A549 (cell line): ENCODE measurements around the gene ZMYND12. TPM values are rescaled to one million over a fixed set of nuclear protein-coding genes. Genes with fewer than 3 reads are reported as not detected.

ENCODE experiments used
- ATAC-seq, 2 experiments: fragments of 200-7000 bp in 1 of 2; fragments of >200 bp in 1 of 2; cut with Nextera tagmentation in 1 of 2; cut with Tn5 transposase in 1 of 2; 3 replicates each; pipeline versions ENCODE4 v1.8.0 to v1.9.1; 2018 to 2020; ENCODE audit warnings: mild to moderate bottlenecking in 1 of 2, moderate library complexity in 1 of 2
- CTCF ChIA-PET: fragments of 300-600 bp; sonication (Branson Sonifier 250); formaldehyde crosslinking; extraction: SDS; loops from one replicate; lab custom pipeline; 2021; ENCODE audit warnings: antibody characterized with exemption, inconsistent platforms; lab: Yijun Ruan, JAX
- POLR2A ChIA-PET: fragments of 350-600 bp; formaldehyde crosslinking; extraction: SDS; loops from one replicate; lab custom pipeline; 2021; ENCODE audit warnings: antibody characterized with exemption, inconsistent platforms; lab: Yijun Ruan, JAX
- DNase-seq, 2 experiments: peaks; one replicate each; pipeline versions ENCODE4 v3.0.0 to v3.0.0-alpha.2; 2011 to 2016; ENCODE audit warnings: low read depth in 1 of 2, low spot score in 1 of 2
- FAIRE-seq: peaks from 2 replicates; lab custom pipeline; 2011; peaks lifted over from hg19 to GRCh38; lab: Jason Lieb, UNC
- H3K27ac ChIP-seq, 2 experiments: fragments of >200 bp; sonication (Bioruptor Twin); formaldehyde crosslinking; 3 replicates each; pipeline ENCODE4 v1.5.1; 2016 to 2017
- H3K4me1 ChIP-seq: fragments of >200 bp; sonication (Bioruptor Twin); formaldehyde crosslinking; 3 replicates; pipeline ENCODE4 v1.6.1; 2016
- H3K4me2 ChIP-seq: fragments of >200 bp; sonication (Bioruptor Twin); formaldehyde crosslinking; 3 replicates; pipeline ENCODE4 v1.6.1; 2016
- H3K4me3 ChIP-seq: fragments of >200 bp; sonication (Bioruptor Twin); formaldehyde crosslinking; 3 replicates; pipeline ENCODE4 v1.5.1; 2016
- H3K9me3 ChIP-seq: fragments of >200 bp; sonication (Bioruptor Twin); formaldehyde crosslinking; 3 replicates; pipeline ENCODE4 v1.6.1; 2016
- ATOH8 ChIP-seq: fragments of 250-450 bp; sonication (Bioruptor Pico); IDR thresholded peaks from 2 replicates; pipeline ENCODE4 v1.5.0; 2020; ENCODE audit warnings: low read depth, mild to moderate bottlenecking, moderate library complexity
- BCL3 ChIP-seq: fragments of >200 bp; sonication (Bioruptor Twin); formaldehyde crosslinking; IDR thresholded peaks from 3 replicates; pipeline ENCODE4 v1.6.1; 2016
- BHLHE40 ChIP-seq: IDR thresholded peaks from 2 replicates; pipeline ENCODE4 v1.6.1; 2012; ENCODE audit warnings: low read depth, low read length, inconsistent platforms
- CBX8 ChIP-seq: fragments of 200-600 bp; sonication (generic); IDR thresholded peaks from 2 replicates; pipeline ENCODE4 v1.6.1; 2016
- CEBPB ChIP-seq, 2 experiments: fragments of >200 bp in 1 of 2; sonication (Bioruptor Twin) in 1 of 2; formaldehyde crosslinking in 1 of 2; IDR thresholded peaks; 2 replicates each; pipeline ENCODE4 v1.6.1; 2012 to 2016
- CHD2 ChIP-seq: fragments of 150-350 bp; IDR thresholded peaks from 2 replicates; pipeline ENCODE4 v1.6.1; 2014; ENCODE audit warnings: low read length; ENCODE audit not compliant: partially characterized antibody
- CHD4 ChIP-seq: fragments of 200-600 bp; sonication (generic); IDR thresholded peaks from 2 replicates; pipeline ENCODE4 v1.6.1; 2016; ENCODE audit warnings: antibody characterized with exemption, mild to moderate bottlenecking, borderline replicate concordance
- ELK1 ChIP-seq: fragments of 150-350 bp; IDR thresholded peaks from 2 replicates; pipeline ENCODE4 v1.6.1; 2014; ENCODE audit warnings: low read depth, mild to moderate bottlenecking, low read length
- EP300 ChIP-seq, 2 experiments: fragments of >200 bp; sonication (Bioruptor Twin); formaldehyde crosslinking; IDR thresholded peaks; 2 replicates in 1 of 2; 3 replicates in 1 of 2; pipeline ENCODE4 v1.6.1; 2016 to 2017
- ESRRA ChIP-seq: fragments of 150-350 bp; IDR thresholded peaks from 2 replicates; pipeline ENCODE4 v1.6.1; 2014; ENCODE audit warnings: mild to moderate bottlenecking, low read length, borderline replicate concordance
- FOXS1 ChIP-seq: fragments of 250-450 bp; sonication (Bioruptor Pico); IDR thresholded peaks from 2 replicates; pipeline ENCODE4 v1.5.0; 2020; ENCODE audit warnings: mild to moderate bottlenecking, moderate library complexity
- GATA3 ChIP-seq: IDR thresholded peaks from 2 replicates; pipeline ENCODE4 v1.6.1; 2012; ENCODE audit warnings: borderline replicate concordance
- HDAC2 ChIP-seq: fragments of 200-600 bp; sonication (generic); IDR thresholded peaks from 2 replicates; pipeline ENCODE4 v1.6.1; 2016
- HES2 ChIP-seq: fragments of >200 bp; sonication (Bioruptor Twin); formaldehyde crosslinking; IDR thresholded peaks from 2 replicates; pipeline ENCODE4 v1.6.1; 2016
- HMGXB4 ChIP-seq: fragments of 250-450 bp; sonication (Bioruptor Pico); IDR thresholded peaks from 2 replicates; pipeline ENCODE4 v1.5.0; 2021; ENCODE audit warnings: mild to moderate bottlenecking, moderate library complexity, borderline replicate concordance
- HOXA7 ChIP-seq: fragments of 250-450 bp; sonication (Bioruptor Pico); IDR thresholded peaks from 2 replicates; pipeline ENCODE4 v1.5.0; 2020; ENCODE audit warnings: mild to moderate bottlenecking, moderate library complexity
- HOXB13 ChIP-seq: fragments of 250-450 bp; sonication (Bioruptor Pico); IDR thresholded peaks from 2 replicates; pipeline ENCODE4 v1.5.0; 2020; ENCODE audit warnings: low read depth, mild to moderate bottlenecking, moderate library complexity
- HOXB5 ChIP-seq: fragments of 250-450 bp; sonication (Bioruptor Pico); IDR thresholded peaks from 2 replicates; pipeline ENCODE4 v1.5.0; 2020; ENCODE audit warnings: mild to moderate bottlenecking, moderate library complexity
- JUN ChIP-seq, 2 experiments: fragments of >200 bp; sonication (Bioruptor Twin); formaldehyde crosslinking; IDR thresholded peaks; 2 replicates in 1 of 2; 3 replicates in 1 of 2; pipeline ENCODE4 v1.6.1; 2016 to 2017
- JUNB ChIP-seq: fragments of >200 bp; sonication (Bioruptor Twin); formaldehyde crosslinking; IDR thresholded peaks from 2 replicates; pipeline ENCODE4 v1.6.1; 2016
- KDM5A ChIP-seq: fragments of 200-600 bp; sonication (generic); IDR thresholded peaks from 2 replicates; pipeline ENCODE4 v1.6.1; 2016; ENCODE audit warnings: antibody characterized with exemption, mild to moderate bottlenecking
- MAFK ChIP-seq: fragments of 450-650 bp; IDR thresholded peaks from 2 replicates; pipeline ENCODE4 v1.6.1; 2014; ENCODE audit not compliant: partially characterized antibody
- MAX ChIP-seq: IDR thresholded peaks from 2 replicates; pipeline ENCODE4 v1.6.1; 2012
- MAZ ChIP-seq: fragments of 150-350 bp; IDR thresholded peaks from 2 replicates; pipeline ENCODE4 v1.6.1; 2014; ENCODE audit warnings: antibody characterized with exemption, low read depth, low read length, borderline replicate concordance
- MYC ChIP-seq: IDR thresholded peaks from 2 replicates; pipeline ENCODE4 v1.6.1; 2012; ENCODE audit warnings: mild to moderate bottlenecking, inconsistent platforms, low read length, improper control_type of control experiment, borderline replicate concordance
- NFE2L2 ChIP-seq: fragments of 150-350 bp; conservative IDR thresholded peaks from 2 replicates; pipeline ENCODE4 v1.6.1; 2014; ENCODE audit warnings: low read length
- NR3C1 ChIP-seq: fragments of >200 bp; sonication (Bioruptor Twin); formaldehyde crosslinking; IDR thresholded peaks from 3 replicates; pipeline ENCODE4 v1.6.1; 2017
- PBX3 ChIP-seq: IDR thresholded peaks from 2 replicates; pipeline ENCODE4 v1.6.1; 2012
- PHF8 ChIP-seq: fragments of 200-600 bp; sonication (generic); IDR thresholded peaks from 2 replicates; pipeline ENCODE4 v1.6.1; 2016; ENCODE audit warnings: low read depth, mild to moderate bottlenecking, antibody characterized with exemption, moderate library complexity, borderline replicate concordance
- POLR2A ChIP-seq: IDR thresholded peaks from 2 replicates; pipeline ENCODE4 v1.6.1; 2012; ENCODE audit warnings: mild to moderate bottlenecking, low read length
- RARB ChIP-seq: fragments of 250-450 bp; sonication (Bioruptor Pico); IDR thresholded peaks from 2 replicates; pipeline ENCODE4 v1.8.0; 2021; ENCODE audit warnings: mild to moderate bottlenecking, moderate library complexity
- SMC3 ChIP-seq: fragments of >200 bp; sonication (Bioruptor Twin); formaldehyde crosslinking; IDR thresholded peaks from 3 replicates; pipeline ENCODE4 v1.6.1; 2018; ENCODE audit warnings: inconsistent platforms
- SREBF2 ChIP-seq: fragments of 450-650 bp; IDR thresholded peaks from 2 replicates; pipeline ENCODE4 v1.6.1; 2014; ENCODE audit warnings: mild to moderate bottlenecking, moderate library complexity
- USF2 ChIP-seq: fragments of 450-650 bp; IDR thresholded peaks from 2 replicates; pipeline ENCODE4 v1.6.1; 2014; ENCODE audit warnings: antibody characterized with exemption
- ZC3H11A ChIP-seq: fragments of 450-650 bp; IDR thresholded peaks from 2 replicates; pipeline ENCODE4 v1.6.1; 2014; ENCODE audit warnings: antibody characterized with exemption, mild to moderate bottlenecking
- WGBS: methylation state at CpG from one replicate; pipeline ENCODE4 v1.1.6; 2017; ENCODE audit errors: missing lambda C conversion rate; 5-methylcytosine and 5-hydroxymethylcytosine counted together
- polyA minus RNA-seq: library from RNA; depleted of rRNA, polyadenylated mRNA; stranded (reverse); fragments of >200 nt; gene quantifications from 2 replicates; pipeline ENCODE4 v1.2.3, GENCODE V29; 2011; rRNA and poly(A)+ RNA removed
- polyA plus RNA-seq, 4 experiments: library from polyadenylated mRNA; depleted of rRNA in 3 of 4; stranded (reverse); fragments of >200 nt; fragmentation: RNase III in 1 of 4; extraction: RNeasy Plus Mini Kit Qiagen cat#74134 plus additional on column Dnase treatment in 1 of 4; gene quantifications; 2 replicates in 3 of 4; 3 replicates in 1 of 4; pipeline ENCODE4 v1.2.3, GENCODE V29; 2011 to 2017

The ZMYND12 gene
- 0.90 and 0.91 TPM in 2 replicates for polyA plus RNA-seq (2011; rRNA removed)
- 0.11 and 0.25 TPM in 2 replicates for polyA plus RNA-seq (2012; cell fraction: cytosol; rRNA removed)
- polyA plus RNA-seq (2012; cell fraction: nucleus; rRNA removed) = 0.08 and 0.17 TPM in 2 replicates
- 0.37 to 0.57 TPM (median 0.47 TPM) in 3 replicates for polyA plus RNA-seq (2017; fragmentation: RNase III; extraction: RNeasy Plus Mini Kit Qiagen cat#74134 plus additional on column Dnase treatment)
- polyA minus RNA-seq = 0.88 and 1.5 TPM in 2 replicates

GRCh38 chr1:42456010-42456753 lies at the start of gene ZMYND12, which contains the start of gene PPCS:
Gene ZMYND12 (minus strand): TSS chr1:42456022. CDS start chr1:42455997, 25 bp downstream.
Gene PPCS (plus strand): TSS chr1:42456543. CDS start chr1:42456566, 23 bp downstream.
- POLR2A ChIA-PET = no interaction called here
- under 1% methylated on average over 17 of the region's 66 CpGs for WGBS
- TF ChIP-seq EP300 (IDR thresholded peaks at IDR 0.05) (no peak), KDM5A (no peak), MAZ (no peak), HDAC2 (no peak), MYC (no peak; the same call in 1 of the 2 replicates), HMGXB4 (CRISPR knock-in tag) (no peak), BHLHE40 (peak; percentile 27; the same call in 1 of the 2 replicates), HES2 (no peak), JUNB (no peak), HOXB5 (CRISPR knock-in tag) (no peak), ATOH8 (CRISPR knock-in tag) (no peak), PBX3 (no peak), SREBF2 (no peak), NFE2L2 (no peak), CHD2 (no peak), MAFK (no peak), POLR2A (peak; percentile 80), JUN (IDR thresholded peaks at IDR 0.05) (peak; percentile 41 to 68; a peak in 4 of 5 replicates), CEBPB (IDR thresholded peaks at IDR 0.05) (no peak), PHF8 (peak; percentile 84), FOXS1 (CRISPR knock-in tag) (no peak), RARB (CRISPR knock-in tag) (no peak), CBX8 (no peak), USF2 (peak; percentile 90), CHD4 (no peak), ELK1 (no peak), GATA3 (no peak), BCL3 (peak; percentile 68; the same call in 2 of the 3 replicates), MAX (no peak; the same call in 1 of the 2 replicates), HOXA7 (no peak), NR3C1 (no peak), SMC3 (no peak), HOXB13 (CRISPR knock-in tag) (no peak), ZC3H11A (no peak), ESRRA (no peak)

More at GRCh38 chr1:42456010-42456753, at the start of gene ZMYND12, which contains the start of gene PPCS:
- FAIRE-seq = no peak
- Histone ChIP-seq H3K27ac (peak within 1 kb of the TSS; percentile 94 to 100), H3K4me3 (peak within 1 kb of the TSS; percentile 86), H3K4me1 (peaks cover 13% of the 10 kb centered on the region; the same call in 1 of the 3 replicates), H3K4me2 (peak within 1 kb of the TSS; percentile 98), H3K9me3 (no peaks in the 10 kb centered on the region)
- ATAC-seq = peak; percentile 92 to 96
- peak; percentile 62 to 89 for DNase-seq
- CTCF ChIA-PET = interaction anchor here (0.7 kb wide), 1 partner anchor 156 kb away, joined by 3 read pairs; no protein-coding TSS in a partner anchor
